ENCODE data around the gene FUT2.
A peak's percentile ranks its signal among the peaks of the same experiment; 100 is the strongest.
"Not testable (repeated sequence)": the region's sequence is repeated elsewhere in the genome, so short reads cannot be mapped to it uniquely, and the experiment has no call there.

FUT2 gene

DNA sequence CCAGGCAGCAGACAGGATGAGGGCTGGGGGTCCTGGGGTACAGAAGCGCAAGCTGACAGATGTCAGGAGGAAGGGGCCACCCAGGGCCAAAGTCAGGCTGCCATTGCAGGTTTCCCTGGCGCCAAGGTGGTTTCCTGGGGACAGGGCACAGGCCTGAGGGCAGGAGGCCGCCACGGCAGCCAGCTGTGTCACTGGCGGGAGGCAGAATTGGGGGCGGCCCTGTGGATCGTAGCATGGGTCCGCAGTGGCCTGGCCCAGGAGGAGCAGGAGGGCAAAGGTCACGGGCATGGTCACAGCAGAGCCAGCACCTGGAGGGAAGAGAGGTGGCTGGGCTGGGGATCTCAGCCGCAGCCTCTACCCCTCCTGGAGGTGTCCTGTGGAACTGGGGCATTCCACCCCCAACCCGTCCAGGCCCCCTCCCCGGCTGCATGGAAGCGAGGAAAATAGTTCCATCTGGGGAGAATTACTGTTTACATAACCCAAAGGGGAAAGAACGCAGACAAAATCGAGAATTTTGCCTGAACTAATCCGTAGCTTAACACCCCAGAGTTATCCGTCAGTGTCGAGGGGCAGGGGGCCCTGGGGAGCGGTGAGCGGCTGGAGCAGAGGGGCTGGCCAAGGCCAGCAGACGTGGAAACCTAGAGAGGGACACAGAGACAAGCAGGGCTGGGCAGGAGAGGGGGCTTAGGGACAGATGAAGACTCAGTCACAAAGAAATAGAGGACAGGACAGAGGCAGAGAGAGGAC lies 24.9 kb upstream of the FUT2 start:
- DNase-seq: no peak

DNA sequence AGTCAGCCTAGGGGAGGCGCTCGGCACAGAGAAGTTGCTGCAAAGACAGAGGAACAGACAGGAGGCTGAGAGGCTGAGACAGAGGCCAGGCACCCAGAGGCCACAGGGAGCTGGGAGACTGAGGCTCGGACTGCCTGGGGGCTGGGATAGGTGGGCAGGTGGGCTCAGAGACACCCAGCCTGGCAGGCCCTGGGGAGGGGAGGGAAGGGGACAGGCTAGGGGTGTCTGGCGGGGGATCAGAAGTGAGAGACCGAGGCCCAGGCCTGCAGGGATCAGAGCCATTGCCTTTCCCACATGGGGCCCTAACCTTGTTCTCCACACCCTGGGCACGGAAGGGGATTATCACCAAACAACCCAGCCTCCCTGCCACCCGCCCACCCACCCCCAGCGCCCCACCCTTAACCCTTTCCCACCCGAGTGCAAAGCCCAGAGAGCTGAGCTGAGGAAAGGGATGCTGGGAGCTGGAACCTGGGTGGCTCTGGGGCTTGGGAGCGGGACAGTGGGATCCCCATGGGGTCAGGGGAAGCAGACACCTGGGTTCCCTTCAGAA lies 24.2 kb upstream of the FUT2 start:
- DNase-seq: no peak

DNA sequence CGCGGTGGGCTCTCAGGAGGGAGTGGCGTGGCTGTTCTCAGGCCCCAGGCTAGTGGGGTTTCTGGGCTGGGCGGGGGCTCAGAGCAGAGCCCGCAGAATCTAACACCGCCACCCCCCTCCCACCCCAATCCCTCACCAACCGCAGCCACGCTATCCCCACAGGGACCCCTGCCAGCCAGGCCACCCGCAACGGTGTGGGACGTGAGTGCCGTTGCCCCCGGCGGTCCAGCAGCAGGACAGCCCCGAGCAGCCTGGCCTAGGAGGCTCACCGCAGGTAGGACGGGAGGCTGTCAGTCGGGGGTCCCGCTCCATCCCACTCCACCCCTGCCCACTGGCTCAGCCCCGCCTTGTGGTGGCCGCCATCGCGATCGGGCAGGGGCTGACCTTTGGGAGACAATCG lies 22.8 kb upstream of the FUT2 start, which contains the start of gene NTN5:
TSS of gene NTN5 (minus strand) at position 24 of the 400 bp plus-strand sequence. CDS start 2,031 bp downstream, outside the sequence.
- no peak for DNase-seq

DNA sequence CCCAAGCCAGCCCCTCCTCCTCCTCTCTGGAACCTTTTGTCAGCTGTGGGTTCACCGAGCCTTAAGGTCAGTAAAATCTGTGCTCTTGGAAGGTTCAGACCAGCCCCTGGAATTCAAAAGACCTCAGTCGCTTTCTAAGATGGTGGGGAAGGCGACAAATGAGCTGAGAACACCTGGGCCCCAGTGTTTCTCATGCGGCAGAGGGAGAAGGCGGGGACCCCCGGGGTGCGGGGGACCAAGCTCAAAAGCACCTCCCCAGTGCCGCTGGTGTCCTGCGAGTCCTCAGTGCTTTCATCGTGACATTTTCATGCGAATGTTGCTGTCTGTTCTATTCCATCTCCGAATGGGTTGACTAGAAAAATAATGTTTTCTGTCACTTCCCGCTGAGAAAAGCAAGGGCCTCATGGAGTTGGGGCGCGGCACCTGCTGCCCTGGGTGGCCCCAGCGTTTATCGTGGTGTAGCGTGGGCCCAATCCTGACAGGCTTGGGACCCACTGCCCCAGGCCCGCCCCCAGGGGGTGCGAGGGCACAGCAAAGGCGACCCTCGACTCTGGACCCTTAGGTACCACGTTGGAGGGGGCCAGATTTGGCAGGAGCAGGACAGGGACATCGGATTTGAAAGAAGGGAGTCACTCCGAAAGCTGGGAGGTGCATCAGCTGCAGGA lies 22.2 kb upstream of the FUT2 start:
- no peak for DNase-seq

DNA sequence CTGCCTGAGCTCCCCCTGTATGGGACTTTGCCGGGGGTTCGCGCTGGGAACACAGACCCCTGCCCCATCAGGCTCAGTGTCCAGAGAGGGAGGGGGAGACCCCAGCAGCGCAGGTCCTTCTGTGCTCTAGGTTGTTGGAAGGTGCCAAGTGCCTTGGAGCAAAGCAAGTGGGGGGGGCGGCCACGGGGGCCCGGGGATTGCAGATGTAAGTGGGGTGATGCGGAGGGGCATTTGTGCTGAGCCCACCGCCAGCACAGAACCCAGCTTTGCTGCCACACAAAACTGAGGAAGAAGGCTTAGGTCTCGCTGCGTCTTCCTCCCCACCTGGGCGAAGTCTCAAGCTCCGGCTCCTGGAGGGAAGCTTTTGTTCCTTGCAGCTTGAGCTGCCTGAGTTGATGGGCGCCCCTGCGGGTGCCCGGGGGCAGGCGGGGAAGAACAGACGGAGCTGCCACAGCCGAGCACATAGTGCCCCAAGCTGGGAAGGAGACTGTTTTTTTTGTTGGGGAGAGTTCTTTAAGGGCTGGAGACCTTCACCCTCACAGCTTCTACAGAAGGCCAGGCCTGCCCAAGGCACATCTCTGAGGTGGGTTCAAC lies 21.5 kb upstream of the FUT2 start:
- DNase-seq: no peak

DNA sequence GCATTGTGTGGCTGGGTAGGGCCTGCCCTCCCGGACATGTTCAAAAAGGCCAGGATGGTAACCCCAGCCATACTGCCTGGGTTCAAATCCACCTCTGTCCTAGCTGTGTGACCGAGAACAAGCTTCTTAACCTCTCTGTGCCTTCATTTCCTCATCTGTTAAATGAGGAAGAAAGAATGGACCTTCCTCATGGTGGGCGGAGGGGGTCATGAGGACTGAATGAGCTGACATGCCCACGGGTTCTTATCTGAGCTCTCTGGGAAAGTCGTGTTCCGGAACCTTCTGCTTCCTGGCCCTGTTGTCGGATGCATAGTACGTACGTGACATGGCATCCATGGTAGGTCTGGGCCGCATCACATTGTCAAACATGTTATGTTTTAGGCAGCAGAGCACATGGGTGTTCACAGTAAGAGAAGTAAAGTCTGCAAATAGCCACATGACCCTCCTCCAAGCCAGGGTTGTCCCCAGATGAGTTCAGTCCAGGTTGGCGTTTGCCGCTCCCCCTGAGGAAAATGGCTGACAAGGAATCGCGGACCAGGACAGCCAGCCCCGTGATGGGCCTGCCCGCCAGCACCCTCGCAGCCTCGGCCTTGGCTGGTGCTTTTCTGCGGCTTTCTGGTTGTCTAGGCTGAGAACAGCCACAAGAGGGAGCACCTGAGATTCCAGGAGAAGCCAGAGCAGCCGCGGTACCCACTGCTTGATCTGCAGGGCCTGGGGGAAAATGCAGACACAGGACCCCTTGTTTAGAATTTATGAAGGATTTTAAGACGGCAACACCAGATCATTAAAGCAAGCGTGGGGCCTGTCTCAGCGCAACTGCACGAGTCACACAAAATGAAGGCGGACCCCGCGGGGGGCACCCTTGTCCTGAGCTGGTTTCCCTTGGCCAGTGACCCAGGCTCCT lies 20.6 kb upstream of the FUT2 start:
- peak; percentile 77 for DNase-seq

DNA sequence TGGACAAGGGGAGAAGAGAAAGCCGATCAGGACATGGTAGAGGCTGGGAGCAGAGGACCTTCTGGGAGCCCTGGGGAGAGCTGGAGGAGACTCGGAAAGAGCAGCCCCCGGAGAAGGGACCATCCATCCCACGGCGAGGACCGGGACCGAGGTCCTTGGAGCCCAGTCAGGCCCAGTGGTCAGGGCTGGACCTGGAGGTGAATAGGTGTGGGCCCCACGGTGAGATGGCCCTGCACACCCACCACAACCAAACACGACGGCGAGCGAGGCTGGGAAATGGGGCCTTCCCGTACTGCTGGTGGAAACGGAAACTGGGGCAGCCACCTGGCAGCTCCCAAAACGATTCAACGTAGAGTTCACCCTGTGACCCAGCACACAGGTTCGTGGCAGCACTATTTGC lies 19.3 kb upstream of the FUT2 start:
- DNase-seq: no peak

DNA sequence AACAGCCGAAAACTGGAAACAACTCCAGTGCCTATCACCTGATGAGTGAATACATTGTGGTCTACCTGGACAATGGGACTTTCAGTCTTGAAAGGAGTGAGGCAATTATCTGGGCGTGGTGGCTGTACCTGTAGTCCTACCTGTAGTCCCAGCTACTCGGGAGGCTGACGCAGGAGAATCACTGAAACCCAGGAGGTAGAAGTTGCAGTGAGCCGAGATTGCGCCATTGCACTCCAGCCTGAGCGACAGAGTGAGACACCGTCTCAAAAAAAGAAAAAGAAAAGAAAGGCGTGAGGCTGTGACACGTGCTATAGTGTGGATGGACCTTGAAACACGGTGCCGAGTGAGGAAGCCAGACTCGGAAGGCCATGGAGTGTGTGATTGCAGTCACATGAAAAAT lies 18.9 kb upstream of the FUT2 start:
- DNase-seq: no peak

DNA sequence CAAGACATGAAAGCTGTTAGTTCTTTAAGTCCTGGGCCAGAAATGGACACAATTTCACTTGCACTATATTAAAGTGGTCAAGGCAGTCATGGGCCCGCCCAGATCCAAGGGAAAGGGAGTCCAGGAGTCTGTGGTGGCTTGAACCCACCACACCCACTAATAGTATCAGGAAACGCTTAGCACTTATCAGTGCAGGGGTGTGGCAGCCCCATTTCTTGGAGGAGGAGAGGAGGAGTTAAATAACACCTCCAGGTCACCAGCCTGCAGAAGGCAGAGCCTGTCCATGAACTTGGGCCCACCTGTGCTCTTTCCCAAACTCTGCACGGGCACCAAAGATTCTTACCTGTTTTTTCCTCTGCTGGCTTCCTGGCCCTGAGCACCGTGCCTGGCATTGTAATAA lies 17.6 kb upstream of the FUT2 start:
- DNase-seq: no peak

DNA sequence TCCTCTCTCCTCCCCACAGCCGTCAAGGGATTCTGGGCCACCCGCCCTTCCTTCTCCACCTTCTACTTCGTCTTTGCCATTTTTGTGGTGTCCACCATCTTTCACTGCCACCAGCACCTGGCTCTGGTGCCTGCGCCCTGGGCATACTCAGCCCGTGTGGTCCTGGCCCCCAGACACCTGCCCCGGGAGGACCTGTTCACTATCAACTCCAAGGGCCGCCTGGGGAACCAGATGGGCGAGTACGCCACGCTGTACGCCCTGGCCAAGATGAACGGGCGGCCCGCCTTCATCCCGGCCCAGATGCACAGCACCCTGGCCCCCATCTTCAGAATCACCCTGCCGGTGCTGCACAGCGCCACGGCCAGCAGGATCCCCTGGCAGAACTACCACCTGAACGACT lies 15.8 kb upstream of the FUT2 start:
- not testable (repeated sequence) for DNase-seq

DNA sequence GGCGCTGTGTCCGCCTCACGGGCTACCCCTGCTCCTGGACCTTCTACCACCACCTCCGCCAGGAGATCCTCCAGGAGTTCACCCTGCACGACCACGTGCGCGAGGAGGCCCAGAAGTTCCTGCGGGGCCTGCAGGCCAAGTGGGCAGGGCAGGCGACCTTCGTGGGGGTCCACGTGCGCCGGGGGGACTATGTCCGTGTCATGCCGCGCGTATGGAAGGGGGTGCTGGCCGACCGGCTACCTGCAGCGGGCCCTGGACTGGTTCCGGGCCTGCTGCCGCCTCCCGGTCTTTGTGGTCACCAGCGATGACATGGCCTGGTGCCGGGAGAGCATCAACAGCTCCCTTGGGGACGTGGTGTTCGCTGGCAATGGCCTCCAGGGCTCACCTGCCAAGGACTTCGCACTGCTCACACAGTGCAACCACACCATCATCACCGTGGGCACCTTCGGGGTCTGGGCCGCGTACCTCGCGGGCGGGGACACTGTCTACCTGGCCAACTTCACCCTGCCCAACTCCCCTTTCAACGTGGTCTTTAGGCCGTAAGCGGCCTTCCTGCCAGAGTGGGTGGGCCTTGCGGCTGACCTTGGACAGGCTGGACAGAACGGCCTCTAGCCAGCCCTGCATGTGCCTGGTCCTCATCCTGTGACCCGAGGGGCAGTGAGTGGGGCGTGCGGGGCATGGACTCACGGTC lies 15.2 kb upstream of the FUT2 start:
- no peak for DNase-seq

DNA sequence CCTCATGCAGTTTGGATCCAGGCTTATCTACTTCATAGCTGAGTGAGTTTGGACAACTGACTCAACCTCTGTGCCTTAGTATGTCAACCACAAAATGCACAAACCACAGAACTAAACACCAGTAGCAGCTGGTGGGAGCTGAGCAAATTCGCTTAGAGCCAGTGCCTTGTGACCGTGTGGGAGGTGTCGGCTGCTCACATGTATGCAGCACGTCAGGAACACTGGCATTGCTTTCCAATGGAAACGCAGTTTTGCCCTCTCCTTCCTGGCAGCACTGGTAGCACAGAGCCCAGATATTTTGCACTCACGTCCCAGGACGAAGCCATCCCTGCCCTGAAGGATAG lies 14.7 kb upstream of the FUT2 start:
- peak; percentile 16 for DNase-seq

DNA sequence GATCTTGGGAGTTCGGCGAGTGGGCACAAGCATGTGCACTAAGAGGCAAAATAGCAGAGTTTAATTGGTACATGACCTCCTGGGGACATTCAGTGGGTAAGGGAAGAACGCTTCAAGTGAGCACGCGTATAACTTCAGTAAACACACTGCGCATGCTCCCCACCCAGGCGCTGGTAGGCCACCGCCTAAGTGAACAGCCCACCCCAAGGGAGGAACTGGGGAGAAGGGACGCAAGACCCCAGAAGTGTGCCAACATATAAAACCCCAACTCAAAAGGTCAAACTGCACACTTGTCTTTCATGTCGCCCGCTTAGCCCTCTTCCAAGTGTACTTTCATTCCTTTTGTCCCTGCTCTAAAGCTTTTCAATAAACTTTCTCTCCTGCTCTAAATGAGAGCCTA lies 12.4 kb upstream of the FUT2 start:
- DNase-seq: peak; percentile 50

DNA sequence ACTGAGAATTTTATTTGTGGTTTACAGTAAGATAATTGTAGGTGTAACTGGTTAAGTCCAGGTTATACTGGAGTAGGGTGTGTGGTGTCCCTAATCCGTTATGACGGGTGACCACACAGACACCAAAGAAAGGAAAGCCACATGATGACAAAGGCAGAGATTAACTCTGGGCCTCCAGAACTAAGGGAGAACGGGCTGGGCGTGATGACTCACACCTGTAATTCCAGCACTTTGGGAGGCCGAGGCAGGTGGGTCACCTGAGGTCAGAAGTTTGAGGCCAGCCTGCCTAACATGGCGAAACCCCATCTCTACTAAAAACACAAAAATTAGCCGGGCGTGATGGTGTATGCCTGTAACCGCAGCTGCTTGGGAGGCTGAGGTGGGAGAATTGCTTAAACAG lies 10.2 kb upstream of the FUT2 start:
- no peak for DNase-seq

DNA sequence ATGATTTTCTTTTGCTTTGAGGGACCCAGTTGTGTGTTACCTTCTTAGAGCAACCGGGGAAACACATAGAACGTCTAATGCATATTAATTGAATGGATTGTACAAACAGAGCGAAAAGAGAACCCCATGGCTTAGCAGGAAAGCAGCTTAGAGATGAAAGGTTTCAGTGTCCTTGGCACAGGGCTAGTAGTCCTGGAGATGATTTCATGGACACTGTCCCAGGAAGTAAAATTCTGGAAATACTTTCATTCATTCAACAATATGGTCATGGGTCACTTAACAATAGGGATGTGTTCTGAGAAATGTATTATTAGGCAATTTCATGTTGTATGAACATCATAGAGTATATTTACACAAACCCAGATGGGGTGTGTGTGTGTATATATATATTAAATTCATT lies 9.7 kb upstream of the FUT2 start:
- no peak for DNase-seq

DNA sequence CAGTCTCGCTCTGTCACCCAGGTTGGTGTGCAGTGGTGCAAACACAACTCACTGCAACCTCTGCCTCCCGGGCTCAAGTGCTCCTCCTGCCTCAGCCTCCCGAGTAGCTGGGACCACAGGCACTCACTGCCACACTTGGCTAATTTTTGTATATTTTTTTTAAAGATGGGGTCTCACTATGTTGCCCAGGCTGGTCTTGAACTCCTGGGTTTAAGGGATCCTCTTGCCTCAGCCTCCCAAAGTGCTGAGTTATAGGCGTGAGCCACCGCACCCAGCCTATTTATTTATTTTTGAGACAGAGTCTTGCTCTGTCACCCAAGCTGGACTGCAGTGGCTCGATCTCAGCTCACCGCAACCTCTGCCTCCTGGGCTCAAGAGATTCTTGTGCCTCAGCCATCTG lies 9.1 kb upstream of the FUT2 start:
- not testable (repeated sequence) for DNase-seq

DNA sequence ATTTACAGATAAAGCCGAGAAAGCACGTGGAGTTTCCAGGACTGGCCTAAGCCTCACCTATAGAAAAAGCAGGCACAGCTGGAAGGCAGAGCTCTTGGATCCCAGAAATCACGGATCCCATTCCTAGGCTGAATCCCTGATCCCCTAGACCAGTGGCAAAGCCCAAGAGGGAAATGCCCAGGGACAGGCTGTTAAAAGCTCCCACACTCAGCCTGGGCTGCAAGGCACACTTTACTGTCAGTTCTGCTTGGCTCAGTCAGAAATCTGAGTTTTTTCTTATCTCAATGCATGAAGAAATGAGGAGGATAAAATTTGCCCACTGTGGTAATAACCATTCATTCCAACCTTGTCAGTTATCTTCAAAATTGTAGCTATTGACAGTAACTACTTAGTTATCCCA lies 8.0 kb upstream of the FUT2 start:
- DNase-seq: no peak

DNA sequence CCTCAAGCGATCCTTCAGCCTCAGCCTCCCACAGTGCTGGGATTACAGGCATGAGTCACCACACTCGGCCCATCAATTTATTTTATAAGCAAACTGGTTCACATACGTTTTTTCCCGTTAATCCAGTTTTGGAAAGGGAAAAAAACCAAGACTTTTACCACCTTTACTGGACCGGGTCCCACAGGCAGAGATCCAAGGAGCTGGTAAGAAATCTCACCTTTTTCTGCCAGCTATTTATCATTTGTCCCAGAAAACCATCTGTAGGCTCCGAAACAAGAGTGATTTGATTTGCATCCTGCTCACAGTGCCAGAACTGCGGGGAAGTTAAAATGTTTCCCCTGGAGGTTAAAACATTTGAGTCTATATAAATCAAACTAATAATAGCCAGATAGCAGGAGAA lies 6.3 kb upstream of the FUT2 start:
- DNase-seq: no peak

DNA sequence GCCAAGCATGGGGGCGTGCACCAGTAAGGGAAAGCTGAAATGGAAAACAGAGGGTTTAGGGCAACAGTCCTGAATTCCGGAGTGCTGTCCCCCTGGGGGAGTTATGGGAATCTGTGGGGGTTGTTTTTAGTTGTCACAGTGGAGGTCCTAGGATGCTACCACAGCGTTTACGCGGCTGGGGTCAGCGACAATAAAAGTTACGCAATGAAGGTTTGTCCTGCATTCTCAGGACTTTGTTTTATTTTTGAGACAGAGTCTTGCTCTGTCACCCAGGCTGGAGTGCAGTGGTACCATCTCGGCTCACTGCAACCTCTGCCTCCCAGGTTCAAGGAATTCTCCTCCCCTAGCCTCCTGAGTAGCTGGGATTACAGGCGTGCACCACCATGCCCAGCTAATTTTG lies 2.1 kb upstream of the FUT2 start:
- not testable (repeated sequence) for DNase-seq

DNA sequence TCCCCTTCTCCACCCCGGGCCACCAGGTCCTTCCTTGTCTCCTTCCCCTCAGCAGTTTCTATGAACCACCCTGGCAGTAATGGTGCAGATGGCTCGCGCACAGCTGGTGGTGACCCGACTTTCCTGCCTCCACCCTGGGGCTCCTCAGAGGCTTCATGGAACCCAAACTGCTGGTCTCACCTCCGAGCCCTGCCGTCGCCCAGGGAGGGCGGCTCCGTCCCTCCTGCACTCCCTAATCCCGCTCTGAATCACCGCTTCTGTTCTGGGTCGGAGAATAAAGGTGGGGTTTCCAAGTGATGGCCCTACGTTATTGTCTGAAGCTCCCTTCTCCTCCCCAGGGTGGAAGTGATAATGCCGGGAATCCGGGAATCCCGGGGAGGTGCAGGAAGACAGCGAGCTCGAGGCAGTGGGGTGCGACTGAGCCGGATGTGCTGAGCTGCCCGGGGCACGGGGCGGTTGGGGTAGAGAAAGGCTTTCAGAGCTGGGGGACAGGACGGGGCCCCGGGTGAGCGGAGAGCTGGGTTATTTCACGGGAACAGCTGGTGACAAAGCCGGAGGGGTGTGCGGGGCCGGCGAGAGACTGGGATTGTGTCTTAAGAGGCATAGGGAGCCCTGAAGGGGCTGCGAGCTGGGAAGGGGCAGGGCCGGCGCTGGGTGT lies 711 bp downstream of the FUT2 start:
- DNase-seq: no peak

DNA sequence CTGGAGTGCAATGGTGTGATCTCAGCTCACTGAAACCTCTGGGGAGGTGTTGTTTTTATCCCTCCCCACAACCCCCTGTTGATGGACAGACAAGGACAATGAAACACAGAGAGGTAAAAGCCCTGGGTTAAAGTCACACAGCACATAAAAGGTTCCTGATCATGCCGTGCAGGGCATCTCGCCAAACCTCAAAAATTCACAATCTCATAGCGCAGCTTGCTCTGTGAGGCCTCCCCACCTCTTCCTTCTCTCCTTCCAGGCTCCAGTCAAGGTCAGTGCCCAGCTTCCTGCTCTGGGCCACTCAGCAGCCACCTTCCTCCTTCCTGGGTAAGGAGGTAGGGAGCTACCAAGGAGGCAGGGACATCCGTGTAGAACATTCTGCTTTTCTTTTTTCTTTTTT lies 2.3 kb downstream of the FUT2 start:
- peak; percentile 70 for DNase-seq

DNA sequence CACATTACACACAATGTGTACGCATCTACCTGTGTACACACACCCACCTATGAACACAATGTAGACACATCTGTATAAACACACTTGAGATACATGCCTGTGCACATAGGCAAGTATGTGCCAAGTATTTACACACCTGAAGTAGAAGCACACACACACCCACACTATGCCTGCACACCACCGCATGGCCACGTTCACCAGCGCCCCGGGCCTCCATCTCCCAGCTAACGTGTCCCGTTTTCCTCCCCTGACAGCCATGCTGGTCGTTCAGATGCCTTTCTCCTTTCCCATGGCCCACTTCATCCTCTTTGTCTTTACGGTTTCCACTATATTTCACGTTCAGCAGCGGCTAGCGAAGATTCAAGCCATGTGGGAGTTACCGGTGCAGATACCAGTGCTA lies 6.9 kb downstream of the FUT2 start:
- no peak for DNase-seq
